ENCODE data around the gene VWA2. TPM values are rescaled to one million over a fixed set of nuclear protein-coding genes. Genes with fewer than 3 reads are reported as not detected.
A peak's percentile ranks its signal among the peaks of the same experiment; 100 is the strongest.

VWA2 gene
- total RNA-seq, 1 experiment from 2014 or later, result not detected

DNA sequence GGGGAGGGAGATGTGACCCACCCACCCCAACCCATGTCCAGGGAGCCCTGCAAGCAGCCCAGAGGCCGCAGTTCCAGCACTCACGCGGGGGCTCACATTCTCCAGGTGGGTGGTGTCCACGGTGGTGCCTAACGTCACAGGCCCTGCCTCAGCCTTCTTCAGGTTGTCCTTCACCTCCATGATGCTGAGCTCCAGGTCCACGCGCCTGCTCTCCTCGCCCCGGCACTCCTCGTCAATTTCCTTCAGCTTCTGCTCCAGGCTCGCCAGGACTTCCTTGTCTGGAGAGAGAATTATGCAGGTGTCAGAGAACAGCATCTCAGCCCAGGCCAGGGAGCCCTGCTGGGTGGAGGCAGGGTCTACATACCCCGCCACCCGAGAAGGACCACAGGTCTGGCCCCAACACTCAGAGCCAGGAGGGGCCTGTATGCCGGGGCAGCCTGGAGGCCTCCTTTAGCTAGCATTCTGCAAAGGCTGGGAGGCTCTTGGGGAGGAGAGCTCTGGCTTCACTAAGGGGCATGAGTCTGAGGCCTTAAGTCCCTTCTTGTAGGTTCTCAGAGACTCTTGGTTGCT, 58.2 kb downstream of the VWA2 start:
- H3K79me2 ChIP-seq (ENCODE audit: low read length), result no peaks in the 10 kb centered on the region
- H2AFZ ChIP-seq (ENCODE audit: low read length), result no peak overlapping the region
- H3K4me2 ChIP-seq (ENCODE audit: low read depth, low read length, poor library complexity, severe bottlenecking), result no peak overlapping the region
- no peaks in the 10 kb centered on the region for H3K27me3 ChIP-seq (ENCODE audit: low read length)
- no peaks in the 10 kb centered on the region for H4K20me1 ChIP-seq (ENCODE audit: insufficient read depth, low read depth, low read length)
- H3K9me3 ChIP-seq (ENCODE audit: low read length), result peaks cover 11% of the 10 kb centered on the region
- no peak overlapping the region for H3K4me3 ChIP-seq (ENCODE audit: low read length)
- no peak overlapping the region for H3K27ac ChIP-seq (ENCODE audit: low read length)
- no peaks in the 10 kb centered on the region for H3K36me3 ChIP-seq (ENCODE audit: insufficient read depth, low read length)
- H3K9ac ChIP-seq (ENCODE audit: low read length), result no peak overlapping the region
- no peaks in the 10 kb centered on the region for H3K9me2 ChIP-seq (replicated peaks; ENCODE audit: insufficient read depth, low read length)
- no peaks in the 10 kb centered on the region for H3K4me1 ChIP-seq (ENCODE audit: low read length)
- no peak for DNase-seq

GRCh38 chr10:114300036-114300645, 61.1 kb downstream of the VWA2 start:
- Histone ChIP-seq H3K9me3 (ENCODE audit: low read length) (peaks cover 4% of the 10 kb centered on the region), H3K9me2 (replicated peaks; ENCODE audit: insufficient read depth, low read length) (no peaks in the 10 kb centered on the region), H3K79me2 (ENCODE audit: low read length) (no peaks in the 10 kb centered on the region), H2AFZ (ENCODE audit: low read length) (no peak overlapping the region), H3K4me3 (ENCODE audit: low read length) (no peak overlapping the region), H3K36me3 (ENCODE audit: insufficient read depth, low read length) (no peaks in the 10 kb centered on the region), H3K4me1 (ENCODE audit: low read length) (peaks cover 8% of the 10 kb centered on the region), H3K27ac (ENCODE audit: low read length) (no peak overlapping the region), H3K9ac (ENCODE audit: low read length) (no peak overlapping the region), H4K20me1 (ENCODE audit: insufficient read depth, low read depth, low read length) (no peaks in the 10 kb centered on the region), H3K27me3 (ENCODE audit: low read length) (no peaks in the 10 kb centered on the region), H3K4me2 (ENCODE audit: low read depth, low read length, poor library complexity, severe bottlenecking) (no peak overlapping the region)
- no peak for DNase-seq

- Histone ChIP-seq H3K4me1 (ENCODE audit: low read length) (peaks cover 8% of the 10 kb centered on the region), H2AFZ (ENCODE audit: low read length) (no peak overlapping the region), H3K79me2 (ENCODE audit: low read length) (no peaks in the 10 kb centered on the region), H3K9me2 (replicated peaks; ENCODE audit: insufficient read depth, low read length) (no peaks in the 10 kb centered on the region), H3K27me3 (ENCODE audit: low read length) (no peaks in the 10 kb centered on the region), H3K36me3 (ENCODE audit: insufficient read depth, low read length) (no peaks in the 10 kb centered on the region), H3K9me3 (ENCODE audit: low read length) (no peaks in the 10 kb centered on the region), H3K4me3 (ENCODE audit: low read length) (no peak overlapping the region), H4K20me1 (ENCODE audit: insufficient read depth, low read depth, low read length) (no peaks in the 10 kb centered on the region), H3K27ac (ENCODE audit: low read length) (no peak overlapping the region), H3K9ac (ENCODE audit: low read length) (no peak overlapping the region), H3K4me2 (ENCODE audit: low read depth, low read length, poor library complexity, severe bottlenecking) (no peak overlapping the region)
- DNase-seq, result peak; percentile 56
Observed at GRCh38 chr10:114301177-114301576, 62.1 kb downstream of the VWA2 start.

GRCh38 chr10:114301951-114302710, 63.1 kb downstream of the VWA2 start:
- Histone ChIP-seq H2AFZ (ENCODE audit: low read length) (no peak overlapping the region), H3K79me2 (ENCODE audit: low read length) (no peaks in the 10 kb centered on the region), H3K9me3 (ENCODE audit: low read length) (no peaks in the 10 kb centered on the region), H3K4me2 (ENCODE audit: low read depth, low read length, poor library complexity, severe bottlenecking) (no peak overlapping the region), H3K27ac (ENCODE audit: low read length) (no peak overlapping the region), H3K4me1 (ENCODE audit: low read length) (peaks cover 8% of the 10 kb centered on the region), H3K27me3 (ENCODE audit: low read length) (no peaks in the 10 kb centered on the region), H4K20me1 (ENCODE audit: insufficient read depth, low read depth, low read length) (no peaks in the 10 kb centered on the region), H3K4me3 (ENCODE audit: low read length) (no peak overlapping the region), H3K36me3 (ENCODE audit: insufficient read depth, low read length) (no peaks in the 10 kb centered on the region), H3K9me2 (replicated peaks; ENCODE audit: insufficient read depth, low read length) (no peaks in the 10 kb centered on the region), H3K9ac (ENCODE audit: low read length) (no peak overlapping the region)
- no peak for DNase-seq

GRCh38 chr10:114303556-114303955, 64.5 kb downstream of the VWA2 start:
- H3K79me2 ChIP-seq (ENCODE audit: low read length), result no peaks in the 10 kb centered on the region
- no peaks in the 10 kb centered on the region for H3K9me2 ChIP-seq (replicated peaks; ENCODE audit: insufficient read depth, low read length)
- H3K4me3 ChIP-seq (ENCODE audit: low read length), result no peak overlapping the region
- H3K9me3 ChIP-seq (ENCODE audit: low read length), result no peaks in the 10 kb centered on the region
- no peak overlapping the region for H3K9ac ChIP-seq (ENCODE audit: low read length)
- no peak overlapping the region for H3K27ac ChIP-seq (ENCODE audit: low read length)
- DNase-seq, result no peak
- no peaks in the 10 kb centered on the region for H3K27me3 ChIP-seq (ENCODE audit: low read length)
- peaks cover 8% of the 10 kb centered on the region for H3K4me1 ChIP-seq (ENCODE audit: low read length)
- no peaks in the 10 kb centered on the region for H4K20me1 ChIP-seq (ENCODE audit: insufficient read depth, low read depth, low read length)
- H3K4me2 ChIP-seq (ENCODE audit: low read depth, low read length, poor library complexity, severe bottlenecking), result peak overlapping the region; percentile 84
- H3K36me3 ChIP-seq (ENCODE audit: insufficient read depth, low read length), result no peaks in the 10 kb centered on the region
- no peak overlapping the region for H2AFZ ChIP-seq (ENCODE audit: low read length)

- H2AFZ ChIP-seq (ENCODE audit: low read length), result peak overlapping the region; percentile 97
- peak overlapping the region; percentile 69 for H3K4me3 ChIP-seq (ENCODE audit: low read length)
- H4K20me1 ChIP-seq (ENCODE audit: insufficient read depth, low read depth, low read length), result no peaks in the 10 kb centered on the region
- no peaks in the 10 kb centered on the region for H3K27me3 ChIP-seq (ENCODE audit: low read length)
- no peak overlapping the region for H3K27ac ChIP-seq (ENCODE audit: low read length)
- no peaks in the 10 kb centered on the region for H3K79me2 ChIP-seq (ENCODE audit: low read length)
- no peaks in the 10 kb centered on the region for H3K36me3 ChIP-seq (ENCODE audit: insufficient read depth, low read length)
- no peaks in the 10 kb centered on the region for H3K9me2 ChIP-seq (replicated peaks; ENCODE audit: insufficient read depth, low read length)
- H3K4me2 ChIP-seq (ENCODE audit: low read depth, low read length, poor library complexity, severe bottlenecking), result peak overlapping the region; percentile 84
- peak overlapping the region; percentile 68 for H3K9ac ChIP-seq (ENCODE audit: low read length)
- H3K4me1 ChIP-seq (ENCODE audit: low read length), result peaks cover 8% of the 10 kb centered on the region
- peak; percentile 92 for DNase-seq
- no peaks in the 10 kb centered on the region for H3K9me3 ChIP-seq (ENCODE audit: low read length)
Observed at GRCh38 chr10:114304017-114304570, 65.0 kb downstream of the VWA2 start.

DNA sequence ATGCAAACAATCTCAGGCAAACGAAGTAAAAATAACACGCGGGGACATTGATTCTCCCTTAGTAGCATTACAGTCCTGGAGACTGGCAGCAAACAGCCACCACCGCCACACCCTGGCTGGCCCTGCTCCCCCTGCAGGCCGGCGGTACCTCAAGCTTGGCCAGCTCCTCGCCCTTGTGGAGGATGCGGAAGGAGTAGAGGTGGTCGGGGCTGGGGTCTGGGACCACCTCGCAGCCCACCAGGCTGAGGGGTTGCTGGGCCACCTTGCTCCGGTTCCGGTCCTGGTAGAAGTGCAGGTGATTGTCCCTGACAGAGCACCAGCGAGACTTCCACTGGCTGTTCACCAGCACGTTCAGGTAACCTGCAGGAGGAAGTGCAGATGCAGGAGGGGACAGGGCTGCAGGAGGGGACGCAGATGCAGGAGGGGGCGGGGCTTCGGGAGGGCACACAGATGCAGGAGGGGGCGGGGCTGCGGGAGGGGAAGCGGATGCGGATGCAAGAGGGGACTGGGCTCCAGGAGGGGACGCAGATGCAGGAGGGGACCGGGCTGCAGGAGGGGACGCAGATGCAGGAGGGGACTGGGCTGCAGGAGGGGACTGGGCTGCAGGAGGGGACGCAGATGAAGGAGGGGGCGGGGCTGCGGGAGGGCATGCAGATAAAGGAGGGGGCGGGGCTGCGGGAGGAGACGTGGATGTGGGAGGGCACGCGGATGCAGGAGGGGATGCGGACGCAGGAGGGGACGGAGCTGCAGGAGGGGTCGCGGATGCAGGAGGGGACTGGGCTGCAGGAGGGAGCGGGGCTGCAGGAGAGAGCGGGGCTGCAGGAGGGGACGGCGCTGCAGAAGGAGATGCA, 65.7 kb downstream of the VWA2 start:
- Histone ChIP-seq H3K4me1 (ENCODE audit: low read length) (peaks cover 8% of the 10 kb centered on the region), H3K9me3 (ENCODE audit: low read length) (no peaks in the 10 kb centered on the region), H3K4me2 (ENCODE audit: low read depth, low read length, poor library complexity, severe bottlenecking) (peak overlapping the region; percentile 84), H2AFZ (ENCODE audit: low read length) (peak overlapping the region; percentile 97), H3K27ac (ENCODE audit: low read length) (no peak overlapping the region), H3K27me3 (ENCODE audit: low read length) (no peaks in the 10 kb centered on the region), H3K9me2 (replicated peaks; ENCODE audit: insufficient read depth, low read length) (no peaks in the 10 kb centered on the region), H4K20me1 (ENCODE audit: insufficient read depth, low read depth, low read length) (no peaks in the 10 kb centered on the region), H3K79me2 (ENCODE audit: low read length) (no peaks in the 10 kb centered on the region), H3K36me3 (ENCODE audit: insufficient read depth, low read length) (no peaks in the 10 kb centered on the region), H3K4me3 (ENCODE audit: low read length) (peak overlapping the region; percentile 69), H3K9ac (ENCODE audit: low read length) (peak overlapping the region; percentile 68)
- DNase-seq, result peak; percentile 80

All from Karpas-422 (cell line).